PFSK-1 (cell line): ENCODE measurements around the gene LTB4R2.

ENCODE experiments used
- FOXP2 ChIP-seq: optimal IDR thresholded peaks from 2 replicates; pipeline ENCODE3; 2011; ENCODE audit warnings: borderline replicate concordance, control low read depth, inconsistent platforms; ENCODE audit not compliant: insufficient read depth; ENCODE audit errors: extremely low read length, extremely low read depth
- POLR2AphosphoS5 ChIP-seq: IDR thresholded peaks from 2 replicates; pipeline ENCODE4 v1.6.1; 2012; ENCODE audit warnings: low read depth, mild to moderate bottlenecking, control low read depth, low read length, moderate library complexity
- SIN3A ChIP-seq: IDR thresholded peaks from 2 replicates; pipeline ENCODE4 v1.6.1; 2012; ENCODE audit warnings: mild to moderate bottlenecking, low read length, moderate library complexity, borderline replicate concordance; ENCODE audit not compliant: insufficient read depth
- TAF1 ChIP-seq: IDR thresholded peaks from 2 replicates; pipeline ENCODE4 v1.6.1; 2012; ENCODE audit warnings: low read length, control low read depth, borderline replicate concordance; ENCODE audit not compliant: insufficient read depth
- TF ChIP-seq, protein P1 (sequence below), 2 experiments: IDR thresholded peaks; 2 replicates each; pipeline versions ENCODE4 v1.6.1 to v1.8.0; 2011 to 2012; ENCODE audit warnings: low read depth in 2 of 2, low read length in 2 of 2, control low read depth in 1 of 2, inconsistent platforms in 1 of 2, mild to moderate bottlenecking in 1 of 2, moderate library complexity in 1 of 2; ENCODE audit not compliant: insufficient read depth in 1 of 2

Gene LTB4R2

DNA sequence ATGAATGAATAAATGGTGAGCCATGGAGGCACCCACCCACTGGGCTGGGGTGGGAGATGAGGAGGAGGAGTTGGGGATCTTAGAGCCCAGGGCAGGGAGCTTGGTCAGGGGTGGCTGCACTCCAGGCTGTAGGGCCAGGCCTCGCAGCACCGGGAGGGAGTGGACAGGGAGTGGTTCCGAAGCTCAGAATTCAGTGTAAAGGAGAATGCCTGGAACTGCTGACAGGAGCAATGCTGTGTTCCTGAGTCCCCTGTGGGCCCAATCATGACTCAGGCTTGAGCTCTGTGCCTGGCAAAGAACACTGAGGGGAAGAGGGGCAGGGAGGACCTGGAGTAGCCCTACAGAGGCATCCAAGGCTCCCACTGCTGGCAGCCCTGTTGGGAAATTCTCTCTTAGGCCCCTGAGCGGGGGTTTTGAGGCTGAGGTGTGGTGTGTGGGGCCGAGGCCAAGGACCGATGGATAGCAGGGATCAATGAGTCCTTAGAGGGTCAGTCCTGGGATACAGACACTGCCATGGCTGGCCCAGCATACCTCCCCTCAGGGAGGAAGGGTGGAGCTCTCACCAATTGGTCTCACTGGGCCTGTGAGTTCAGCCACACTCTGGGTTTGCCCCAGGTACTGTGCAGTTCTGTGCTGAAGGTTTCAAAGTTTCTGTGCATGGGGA, 29.0 kb upstream of the LTB4R2 start:
- TF ChIP-seq SIN3A (no peak), FOXP2 (no peak), POLR2AphosphoS5 (no peak), TAF1 (no peak)
- TF ChIP-seq, protein P1, sequence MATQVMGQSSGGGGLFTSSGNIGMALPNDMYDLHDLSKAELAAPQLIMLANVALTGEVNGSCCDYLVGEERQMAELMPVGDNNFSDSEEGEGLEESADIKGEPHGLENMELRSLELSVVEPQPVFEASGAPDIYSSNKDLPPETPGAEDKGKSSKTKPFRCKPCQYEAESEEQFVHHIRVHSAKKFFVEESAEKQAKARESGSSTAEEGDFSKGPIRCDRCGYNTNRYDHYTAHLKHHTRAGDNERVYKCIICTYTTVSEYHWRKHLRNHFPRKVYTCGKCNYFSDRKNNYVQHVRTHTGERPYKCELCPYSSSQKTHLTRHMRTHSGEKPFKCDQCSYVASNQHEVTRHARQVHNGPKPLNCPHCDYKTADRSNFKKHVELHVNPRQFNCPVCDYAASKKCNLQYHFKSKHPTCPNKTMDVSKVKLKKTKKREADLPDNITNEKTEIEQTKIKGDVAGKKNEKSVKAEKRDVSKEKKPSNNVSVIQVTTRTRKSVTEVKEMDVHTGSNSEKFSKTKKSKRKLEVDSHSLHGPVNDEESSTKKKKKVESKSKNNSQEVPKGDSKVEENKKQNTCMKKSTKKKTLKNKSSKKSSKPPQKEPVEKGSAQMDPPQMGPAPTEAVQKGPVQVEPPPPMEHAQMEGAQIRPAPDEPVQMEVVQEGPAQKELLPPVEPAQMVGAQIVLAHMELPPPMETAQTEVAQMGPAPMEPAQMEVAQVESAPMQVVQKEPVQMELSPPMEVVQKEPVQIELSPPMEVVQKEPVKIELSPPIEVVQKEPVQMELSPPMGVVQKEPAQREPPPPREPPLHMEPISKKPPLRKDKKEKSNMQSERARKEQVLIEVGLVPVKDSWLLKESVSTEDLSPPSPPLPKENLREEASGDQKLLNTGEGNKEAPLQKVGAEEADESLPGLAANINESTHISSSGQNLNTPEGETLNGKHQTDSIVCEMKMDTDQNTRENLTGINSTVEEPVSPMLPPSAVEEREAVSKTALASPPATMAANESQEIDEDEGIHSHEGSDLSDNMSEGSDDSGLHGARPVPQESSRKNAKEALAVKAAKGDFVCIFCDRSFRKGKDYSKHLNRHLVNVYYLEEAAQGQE (IDR thresholded peaks at IDR 0.05; ENCODE audit: insufficient read depth in 1 of 2, low read depth in 2 of 2, low read length in 2 of 2), result no peak

DNA sequence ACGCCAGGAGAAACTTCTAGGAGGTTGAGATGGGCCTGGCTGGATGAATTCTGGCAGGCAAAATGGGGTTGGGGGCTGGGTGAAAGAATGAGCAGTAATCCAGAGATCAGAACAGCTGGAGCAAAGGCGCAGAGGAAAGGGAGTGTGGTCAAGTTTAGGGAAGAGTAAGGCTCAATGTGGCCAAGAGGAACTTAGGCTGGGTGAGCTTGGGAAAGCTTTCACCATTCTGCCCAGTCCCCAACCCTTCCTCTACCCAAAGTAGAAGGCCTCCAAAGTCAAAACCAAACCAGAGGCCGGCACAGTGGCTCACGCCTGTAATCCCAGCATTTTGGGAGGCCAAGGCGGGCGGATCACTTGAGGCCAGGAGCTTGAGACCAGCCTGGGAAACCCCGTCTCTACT, 28.3 kb upstream of the LTB4R2 start:
- TF ChIP-seq POLR2AphosphoS5, result no peak
- TF ChIP-seq, protein P1 (IDR thresholded peaks at IDR 0.05; ENCODE audit: insufficient read depth in 1 of 2, low read depth in 2 of 2, low read length in 2 of 2), result no peak
- no peak for TF ChIP-seq FOXP2
- no peak for TF ChIP-seq TAF1
- TF ChIP-seq SIN3A, result no peak

DNA sequence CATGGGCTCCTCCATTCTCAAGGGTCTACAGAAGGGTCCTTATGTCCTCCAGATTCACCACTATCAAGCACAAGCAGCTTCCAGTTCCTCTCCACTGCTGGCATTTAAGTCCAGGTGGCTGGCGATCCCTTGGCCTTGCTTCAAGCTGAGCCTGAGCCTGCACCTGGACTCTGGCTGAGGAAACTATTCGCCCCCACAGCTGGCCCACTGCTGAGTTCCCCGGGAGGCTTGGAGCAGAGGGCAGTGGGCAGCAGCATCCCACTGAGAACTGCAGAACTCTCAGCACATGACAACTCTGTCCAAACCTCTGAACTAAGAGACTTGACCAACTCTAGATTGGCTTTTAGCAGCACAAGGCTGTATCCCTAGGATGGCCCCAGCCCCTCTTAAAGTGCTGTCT, 27.2 kb upstream of the LTB4R2 start:
- TF ChIP-seq FOXP2, result no peak
- TF ChIP-seq SIN3A, result no peak
- TF ChIP-seq, protein P1 (IDR thresholded peaks at IDR 0.05; ENCODE audit: insufficient read depth in 1 of 2, low read depth in 2 of 2, low read length in 2 of 2), result no peak
- no peak for TF ChIP-seq POLR2AphosphoS5

DNA sequence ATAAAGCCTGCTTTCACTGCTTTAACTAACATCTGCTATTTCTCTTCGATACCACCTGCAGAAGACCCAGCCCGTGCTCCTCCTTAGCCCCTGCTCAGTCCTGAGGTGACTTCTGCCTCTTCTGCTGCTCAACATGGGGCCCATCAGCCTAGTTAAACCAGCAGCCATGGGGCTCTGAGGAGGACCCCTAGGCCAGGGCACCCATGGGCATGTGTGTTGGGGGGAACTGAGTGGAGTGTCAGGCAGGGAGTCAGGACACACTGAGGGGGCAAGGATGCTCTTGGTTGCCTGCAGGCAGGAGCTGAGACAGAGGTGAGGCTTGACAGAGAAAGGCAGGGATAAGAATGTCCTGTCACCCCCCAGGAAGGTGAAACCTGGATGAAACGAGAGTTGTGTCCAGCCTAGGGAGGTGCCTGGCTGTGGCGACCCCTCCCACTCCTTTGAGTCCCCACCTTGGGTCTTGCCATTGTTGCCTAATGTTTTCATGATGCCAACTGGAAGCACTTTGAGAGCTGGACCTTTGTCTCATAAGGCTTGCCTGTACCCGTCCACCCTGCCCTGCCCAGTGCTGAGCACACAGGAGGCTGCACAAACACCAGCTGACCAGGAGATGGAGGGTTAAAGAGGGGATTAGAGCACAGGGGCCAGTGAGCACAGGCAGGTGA, 26.0 kb upstream of the LTB4R2 start:
- TF ChIP-seq FOXP2 (no peak), SIN3A (no peak), POLR2AphosphoS5 (no peak), TAF1 (no peak)
- TF ChIP-seq, protein P1 (IDR thresholded peaks at IDR 0.05; ENCODE audit: insufficient read depth in 1 of 2, low read depth in 2 of 2, low read length in 2 of 2), result no peak

DNA sequence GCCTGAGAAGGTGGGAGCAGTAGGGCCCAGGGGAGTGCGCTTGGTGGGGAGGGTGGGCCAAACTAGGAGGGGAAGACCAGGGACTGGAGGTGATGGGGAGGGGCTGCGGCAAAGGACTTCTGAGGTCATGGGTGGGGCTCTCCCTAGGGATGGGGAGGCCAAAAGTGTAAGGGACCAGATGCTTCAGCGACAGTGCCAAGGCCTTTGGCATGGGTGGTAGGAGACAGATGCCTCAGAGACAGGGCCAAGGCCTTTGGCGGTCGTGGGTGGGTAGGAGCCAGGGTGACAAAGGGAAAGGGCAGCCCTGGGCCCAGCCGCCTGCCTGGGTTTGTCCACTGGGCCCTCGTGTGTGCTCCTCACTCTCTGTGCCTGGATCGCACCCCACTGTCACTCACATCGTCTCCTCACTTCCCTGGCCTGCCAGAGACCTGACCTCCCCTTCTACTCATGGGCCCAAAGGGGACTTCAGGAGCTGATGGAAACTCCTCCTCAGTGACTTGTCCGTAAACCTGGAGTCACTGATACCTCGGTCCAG, 25.4 kb upstream of the LTB4R2 start:
- TF ChIP-seq FOXP2, result no peak
- no peak for TF ChIP-seq SIN3A
- TF ChIP-seq, protein P1 (IDR thresholded peaks at IDR 0.05; ENCODE audit: insufficient read depth in 1 of 2, low read depth in 2 of 2, low read length in 2 of 2), result no peak
- no peak for TF ChIP-seq TAF1
- TF ChIP-seq POLR2AphosphoS5, result no peak
